Measurements from ENCODE around the gene MON1B.

MON1B gene

DNA sequence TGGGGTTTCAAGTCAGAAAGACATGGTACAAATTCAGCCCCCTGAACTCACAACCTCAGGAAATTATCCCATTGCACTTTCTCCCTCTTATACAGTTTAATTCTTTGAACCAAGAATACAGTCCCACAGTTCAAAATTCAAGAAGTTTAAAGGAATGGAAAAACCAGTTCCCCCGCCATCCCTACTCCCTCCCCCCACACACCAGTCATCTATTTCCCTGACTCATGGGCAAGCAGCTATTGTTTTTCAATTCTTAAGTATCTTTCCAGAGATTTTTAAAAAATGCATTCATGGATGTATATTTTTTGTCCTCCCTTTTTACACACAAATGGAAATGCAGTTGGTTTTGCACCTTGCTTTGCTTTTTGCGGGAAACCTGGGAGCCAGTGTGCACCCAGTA lies 15.5 kb downstream of the MON1B start:
- Histone ChIP-seq H3K9ac (ENCODE audit: low read depth, low read length) (no peak overlapping the region), H3K4me3 (ENCODE audit: low read depth, low read length) (no peak overlapping the region), H3K36me3 (ENCODE audit: control insufficient read depth, insufficient read depth, low read length) (no peaks in the 10 kb centered on the region), H3K4me1 (ENCODE audit: control insufficient read depth, insufficient read depth, low read length) (peaks cover 10% of the 10 kb centered on the region), H3K9me3 (ENCODE audit: control insufficient read depth, insufficient read depth, low read length) (no peaks in the 10 kb centered on the region), H3K27me3 (ENCODE audit: control insufficient read depth, insufficient read depth, low read length) (peaks cover 4% of the 10 kb centered on the region)

DNA sequence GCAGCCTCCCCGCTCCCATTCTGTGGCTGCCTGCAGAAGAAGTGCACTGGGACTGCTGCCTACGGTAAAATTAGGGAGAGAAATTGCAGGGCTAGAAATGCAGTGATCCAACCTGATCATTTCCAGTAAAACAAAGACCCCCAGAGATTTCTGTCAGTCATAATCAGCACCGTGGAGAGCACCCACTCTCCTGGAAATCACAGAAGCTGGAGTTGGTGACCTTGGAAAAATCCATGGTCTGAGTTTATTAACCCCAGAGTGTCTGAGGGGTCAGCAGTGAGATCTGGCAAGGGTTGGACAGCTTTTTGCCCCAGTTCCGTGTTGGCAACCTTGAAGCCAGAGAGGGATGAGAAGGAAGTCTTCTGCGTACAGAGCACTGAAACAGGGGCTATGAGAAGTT lies 16.0 kb downstream of the MON1B start:
- no peak overlapping the region for H3K9ac ChIP-seq (ENCODE audit: low read depth, low read length)
- peaks cover 11% of the 10 kb centered on the region for H3K4me1 ChIP-seq (ENCODE audit: control insufficient read depth, insufficient read depth, low read length)
- H3K9me3 ChIP-seq (ENCODE audit: control insufficient read depth, insufficient read depth, low read length) = no peaks in the 10 kb centered on the region
- peaks cover 4% of the 10 kb centered on the region for H3K27me3 ChIP-seq (ENCODE audit: control insufficient read depth, insufficient read depth, low read length)
- H3K4me3 ChIP-seq (ENCODE audit: low read depth, low read length) = no peak overlapping the region
- H3K36me3 ChIP-seq (ENCODE audit: control insufficient read depth, insufficient read depth, low read length) = no peaks in the 10 kb centered on the region

DNA sequence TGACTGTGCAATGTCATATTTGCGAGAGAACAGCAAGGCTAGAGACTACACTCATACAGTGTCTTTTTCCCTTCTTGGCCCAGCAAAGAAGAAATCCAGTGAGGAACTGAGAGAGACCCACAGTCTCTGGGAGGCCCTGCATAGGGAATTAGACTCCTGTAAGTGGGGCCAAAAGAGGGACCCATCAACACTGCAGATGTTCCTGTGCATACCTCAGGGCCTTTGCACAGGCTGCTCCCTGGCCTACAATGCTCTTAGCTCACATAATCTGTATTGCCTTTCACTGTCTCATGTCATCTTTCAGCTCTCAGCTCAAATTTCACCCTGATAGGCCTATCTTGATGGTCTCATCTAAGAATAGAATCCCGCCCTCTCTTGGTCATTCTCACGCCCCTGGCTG lies 17.4 kb downstream of the MON1B start:
- no peak overlapping the region for H3K4me3 ChIP-seq (ENCODE audit: low read depth, low read length)
- H3K4me1 ChIP-seq (ENCODE audit: control insufficient read depth, insufficient read depth, low read length) = peaks cover 11% of the 10 kb centered on the region
- H3K27me3 ChIP-seq (ENCODE audit: control insufficient read depth, insufficient read depth, low read length) = peaks cover 4% of the 10 kb centered on the region
- H3K9me3 ChIP-seq (ENCODE audit: control insufficient read depth, insufficient read depth, low read length) = no peaks in the 10 kb centered on the region
- no peak overlapping the region for H3K9ac ChIP-seq (ENCODE audit: low read depth, low read length)
- no peaks in the 10 kb centered on the region for H3K36me3 ChIP-seq (ENCODE audit: control insufficient read depth, insufficient read depth, low read length)

DNA sequence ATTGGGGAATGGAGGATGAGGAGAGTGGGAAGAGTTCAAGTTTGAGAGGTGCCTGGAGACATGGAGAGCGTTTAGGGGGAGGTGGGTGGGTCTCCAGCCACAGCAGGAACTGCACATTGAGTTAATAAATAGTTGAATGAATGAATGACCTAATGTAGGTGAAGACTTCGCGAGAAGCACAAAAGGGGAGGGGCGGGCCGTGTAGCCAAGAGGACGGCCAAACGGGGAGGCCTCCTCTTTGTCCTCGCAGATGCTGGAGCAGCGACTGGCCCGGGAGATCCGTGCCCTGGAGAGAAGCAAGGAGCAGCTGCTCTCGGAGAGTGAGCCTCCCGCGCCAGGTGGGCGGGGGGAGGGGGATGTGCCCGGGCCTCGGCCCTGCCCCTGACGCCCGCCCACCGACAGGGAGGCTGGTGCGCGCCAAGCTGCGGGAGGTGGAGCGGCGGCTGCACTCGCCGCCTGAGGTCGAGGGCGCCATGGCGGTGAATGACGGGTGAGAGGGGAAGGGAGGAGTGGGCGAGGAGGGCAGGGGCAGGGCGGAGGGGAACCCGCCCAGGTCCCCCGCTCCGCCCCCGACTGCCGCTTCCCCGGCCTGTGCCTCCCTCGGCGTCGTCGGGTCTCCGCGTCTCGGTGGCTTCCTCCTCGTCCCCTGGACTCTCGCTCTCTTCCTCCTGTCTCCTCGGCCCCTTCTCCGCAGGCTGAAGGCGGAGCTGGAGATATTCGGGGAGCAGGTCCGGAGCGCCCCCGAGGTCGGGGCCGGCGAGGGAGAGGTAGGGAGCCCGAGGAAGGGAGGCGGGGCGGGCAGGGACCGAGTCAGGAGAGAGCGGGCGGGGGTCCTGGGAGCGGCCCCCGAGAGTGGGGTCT lies 21.1 kb downstream of the MON1B start:
- H3K9me3 ChIP-seq (ENCODE audit: control insufficient read depth, insufficient read depth, low read length) = no peaks in the 10 kb centered on the region
- peak overlapping the region; percentile 60 for H3K9ac ChIP-seq (ENCODE audit: low read depth, low read length)
- H3K36me3 ChIP-seq (ENCODE audit: control insufficient read depth, insufficient read depth, low read length) = no peaks in the 10 kb centered on the region
- peaks cover 3% of the 10 kb centered on the region for H3K4me1 ChIP-seq (ENCODE audit: control insufficient read depth, insufficient read depth, low read length)
- peaks cover 4% of the 10 kb centered on the region for H3K27me3 ChIP-seq (ENCODE audit: control insufficient read depth, insufficient read depth, low read length)
- peak overlapping the region; percentile 73 for H3K4me3 ChIP-seq (ENCODE audit: low read depth, low read length)

DNA sequence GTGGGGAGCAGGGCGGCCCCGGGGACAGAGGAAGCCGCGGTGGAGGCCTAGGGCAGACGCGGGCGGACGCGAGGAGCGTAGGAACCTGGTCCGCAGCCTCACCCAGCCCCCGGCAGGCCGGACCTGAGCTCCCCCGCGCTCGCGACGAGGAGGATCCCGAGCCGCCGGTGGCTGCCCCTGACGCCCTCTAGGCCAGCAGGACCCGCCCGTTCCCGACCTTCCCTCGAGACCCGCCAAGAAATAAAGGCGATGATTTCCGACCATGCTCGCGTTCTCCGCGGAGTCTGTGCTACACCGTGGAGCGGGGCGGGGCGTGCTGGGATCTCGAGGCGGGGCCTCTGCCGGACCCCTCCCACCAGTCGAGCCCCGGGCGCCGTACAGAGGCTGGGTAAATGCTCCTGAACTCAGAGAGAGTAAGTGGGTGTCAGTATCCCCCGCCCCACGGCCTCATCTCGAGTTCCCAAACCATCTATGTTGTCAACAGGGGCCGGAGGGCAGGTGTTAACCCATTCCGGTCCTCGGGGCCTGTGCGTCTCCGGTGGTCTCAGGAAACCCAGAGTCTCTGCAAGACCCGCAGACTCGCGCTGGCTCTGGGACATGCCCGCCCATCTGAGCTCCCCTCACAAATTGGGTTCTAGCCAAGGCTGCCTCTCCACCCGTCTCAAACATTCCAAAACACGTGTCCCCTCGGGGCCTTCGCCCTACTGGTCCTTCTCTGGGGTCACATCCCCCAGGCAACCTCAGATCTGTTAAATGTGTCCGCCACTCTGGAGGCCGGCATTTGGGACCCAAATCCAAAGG lies 22.0 kb downstream of the MON1B start:
- Histone ChIP-seq H3K27me3 (ENCODE audit: control insufficient read depth, insufficient read depth, low read length) (peaks cover 4% of the 10 kb centered on the region), H3K4me3 (ENCODE audit: low read depth, low read length) (peak overlapping the region; percentile 73), H3K9ac (ENCODE audit: low read depth, low read length) (peak overlapping the region; percentile 60), H3K9me3 (ENCODE audit: control insufficient read depth, insufficient read depth, low read length) (no peaks in the 10 kb centered on the region), H3K36me3 (ENCODE audit: control insufficient read depth, insufficient read depth, low read length) (no peaks in the 10 kb centered on the region), H3K4me1 (ENCODE audit: control insufficient read depth, insufficient read depth, low read length) (peaks cover 3% of the 10 kb centered on the region)

DNA sequence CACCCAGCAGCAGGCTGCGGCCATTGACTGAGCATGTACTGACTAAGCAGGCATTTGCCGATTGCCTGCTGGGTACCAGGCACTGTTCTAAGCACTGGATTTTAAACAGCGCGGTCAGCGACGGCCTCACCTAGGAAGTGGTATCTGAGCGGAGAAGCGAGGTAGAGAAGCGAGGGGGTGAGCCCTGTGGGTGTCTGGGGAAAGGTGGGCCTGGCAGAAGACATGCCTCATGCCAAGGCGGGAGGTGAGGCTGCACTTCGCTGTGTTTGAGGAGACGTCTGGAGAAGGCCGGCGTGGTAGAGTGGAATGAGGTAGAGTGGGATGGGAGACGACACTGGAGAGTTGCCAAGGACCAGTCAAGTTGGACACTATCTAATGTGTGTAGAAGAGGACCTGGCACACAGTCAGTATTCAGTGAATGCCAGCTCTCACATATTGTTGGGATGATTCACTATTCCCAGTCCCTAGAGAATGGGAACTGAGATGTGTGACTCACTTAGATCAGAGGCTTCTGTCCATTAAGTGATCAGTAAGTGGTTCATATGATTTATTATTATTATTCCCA lies 22.6 kb downstream of the MON1B start:
- Histone ChIP-seq H3K4me3 (ENCODE audit: low read depth, low read length) (peak overlapping the region; percentile 73), H3K9me3 (ENCODE audit: control insufficient read depth, insufficient read depth, low read length) (no peaks in the 10 kb centered on the region), H3K4me1 (ENCODE audit: control insufficient read depth, insufficient read depth, low read length) (peaks cover 3% of the 10 kb centered on the region), H3K27me3 (ENCODE audit: control insufficient read depth, insufficient read depth, low read length) (peaks cover 4% of the 10 kb centered on the region), H3K36me3 (ENCODE audit: control insufficient read depth, insufficient read depth, low read length) (no peaks in the 10 kb centered on the region), H3K9ac (ENCODE audit: low read depth, low read length) (no peak overlapping the region)

DNA sequence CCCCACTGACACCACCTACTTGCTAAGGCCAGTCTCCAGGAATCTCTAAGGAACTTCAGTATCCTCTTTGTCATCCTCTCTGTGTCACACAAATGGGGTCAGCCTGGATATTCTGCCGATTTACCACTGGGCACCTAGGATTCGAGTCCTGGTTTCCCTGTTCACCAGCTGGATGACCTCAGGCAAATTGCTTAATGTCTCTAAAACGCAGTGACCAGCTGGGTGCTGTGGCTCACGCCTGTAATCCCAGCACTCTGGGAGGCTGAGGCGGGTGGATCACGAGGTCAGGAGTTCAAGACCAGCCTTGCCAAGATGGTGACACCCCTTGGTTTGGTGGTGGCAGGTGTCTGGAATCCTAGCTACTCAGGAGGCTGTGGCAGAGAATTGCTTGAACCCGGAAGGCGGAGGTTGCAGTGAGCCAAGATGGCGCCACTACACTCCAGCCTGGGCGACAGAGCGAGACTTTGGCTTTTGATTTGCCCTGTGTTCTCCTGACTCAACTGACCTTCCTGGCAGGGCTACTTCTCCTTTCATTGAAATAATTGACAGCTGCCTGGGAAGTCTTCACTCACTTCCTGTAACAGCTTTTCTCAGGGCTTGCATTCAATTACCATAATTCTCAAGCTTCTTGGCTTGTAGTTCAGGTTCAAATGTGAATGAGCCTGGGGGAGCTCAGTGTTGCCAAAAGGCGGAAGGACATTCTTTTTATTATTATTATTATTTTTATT lies 23.6 kb downstream of the MON1B start:
- H3K9me3 ChIP-seq (ENCODE audit: control insufficient read depth, insufficient read depth, low read length) = no peaks in the 10 kb centered on the region
- H3K27me3 ChIP-seq (ENCODE audit: control insufficient read depth, insufficient read depth, low read length) = peaks cover 4% of the 10 kb centered on the region
- no peaks in the 10 kb centered on the region for H3K36me3 ChIP-seq (ENCODE audit: control insufficient read depth, insufficient read depth, low read length)
- H3K4me3 ChIP-seq (ENCODE audit: low read depth, low read length) = no peak overlapping the region
- H3K4me1 ChIP-seq (ENCODE audit: control insufficient read depth, insufficient read depth, low read length) = peaks cover 3% of the 10 kb centered on the region
- no peak overlapping the region for H3K9ac ChIP-seq (ENCODE audit: low read depth, low read length)

DNA sequence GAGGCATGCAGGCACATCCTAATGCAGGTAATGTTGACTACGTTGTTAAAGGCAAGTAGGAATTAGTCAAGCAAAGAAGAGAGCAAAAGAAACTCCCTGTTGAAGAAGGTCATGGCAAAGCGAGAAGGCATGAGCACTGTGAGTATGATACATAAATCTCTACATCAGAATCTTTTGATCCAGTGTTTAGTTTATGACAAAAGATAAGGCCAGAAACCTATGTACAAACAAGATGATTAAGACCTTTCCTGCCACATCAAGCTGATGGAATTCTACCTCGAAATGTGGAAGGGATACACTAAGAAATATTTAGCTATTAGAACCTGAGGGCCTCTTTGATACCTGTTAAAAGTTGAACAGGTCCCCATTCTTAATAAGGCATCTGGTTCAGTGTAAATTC lies 28.4 kb downstream of the MON1B start:
- Histone ChIP-seq H3K4me1 (ENCODE audit: control insufficient read depth, insufficient read depth, low read length) (no peaks in the 10 kb centered on the region), H3K27me3 (ENCODE audit: control insufficient read depth, insufficient read depth, low read length) (no peaks in the 10 kb centered on the region), H3K9ac (ENCODE audit: low read depth, low read length) (no peak overlapping the region), H3K9me3 (ENCODE audit: control insufficient read depth, insufficient read depth, low read length) (no peaks in the 10 kb centered on the region), H3K4me3 (ENCODE audit: low read depth, low read length) (no peak overlapping the region), H3K36me3 (ENCODE audit: control insufficient read depth, insufficient read depth, low read length) (no peaks in the 10 kb centered on the region)

DNA sequence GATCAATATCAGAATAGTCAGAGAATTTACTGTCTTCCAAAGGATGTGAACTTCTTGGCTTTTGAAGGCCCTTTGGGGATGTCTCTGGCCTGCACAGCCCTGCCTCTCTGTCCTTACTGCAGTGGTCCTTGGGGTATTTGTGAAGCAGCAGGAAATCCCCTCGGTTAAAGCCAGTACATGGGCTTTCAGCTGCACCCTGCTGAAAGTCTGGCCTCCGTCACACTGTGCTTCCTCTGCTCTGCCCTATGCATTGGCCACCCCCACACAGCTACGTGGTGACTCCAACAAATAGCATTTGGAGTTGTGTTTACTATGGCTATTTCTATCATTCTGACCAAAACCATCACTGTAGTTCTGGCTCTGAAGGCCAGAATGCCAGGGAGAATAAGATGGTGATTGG lies 29.4 kb downstream of the MON1B start:
- no peaks in the 10 kb centered on the region for H3K27me3 ChIP-seq (ENCODE audit: control insufficient read depth, insufficient read depth, low read length)
- H3K4me1 ChIP-seq (ENCODE audit: control insufficient read depth, insufficient read depth, low read length) = no peaks in the 10 kb centered on the region
- H3K9me3 ChIP-seq (ENCODE audit: control insufficient read depth, insufficient read depth, low read length) = no peaks in the 10 kb centered on the region
- no peak overlapping the region for H3K9ac ChIP-seq (ENCODE audit: low read depth, low read length)
- H3K36me3 ChIP-seq (ENCODE audit: control insufficient read depth, insufficient read depth, low read length) = no peaks in the 10 kb centered on the region
- H3K4me3 ChIP-seq (ENCODE audit: low read depth, low read length) = no peak overlapping the region

DNA sequence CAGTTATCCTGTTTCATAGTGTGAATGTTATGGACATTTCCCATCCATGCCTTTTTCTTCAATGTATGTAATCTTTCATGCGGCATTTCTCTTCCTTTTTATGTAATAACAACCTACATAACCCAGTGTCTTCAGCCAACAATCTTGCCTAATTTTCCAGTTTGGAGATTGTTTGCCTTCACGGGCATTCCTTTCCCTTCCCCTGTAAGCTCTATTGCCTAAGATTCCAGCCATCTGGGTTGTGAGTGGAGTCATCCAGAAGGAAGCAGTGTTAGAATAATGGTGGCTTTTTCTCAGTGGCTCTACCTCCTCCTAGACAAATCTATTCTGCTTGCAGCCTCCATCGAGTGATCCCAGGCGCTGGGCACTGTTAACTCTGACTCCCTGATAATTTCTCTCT lies 30.5 kb downstream of the MON1B start:
- Histone ChIP-seq H3K4me3 (ENCODE audit: low read depth, low read length) (no peak overlapping the region), H3K27me3 (ENCODE audit: control insufficient read depth, insufficient read depth, low read length) (no peaks in the 10 kb centered on the region), H3K9ac (ENCODE audit: low read depth, low read length) (no peak overlapping the region), H3K36me3 (ENCODE audit: control insufficient read depth, insufficient read depth, low read length) (no peaks in the 10 kb centered on the region), H3K9me3 (ENCODE audit: control insufficient read depth, insufficient read depth, low read length) (no peaks in the 10 kb centered on the region), H3K4me1 (ENCODE audit: control insufficient read depth, insufficient read depth, low read length) (no peaks in the 10 kb centered on the region)

DNA sequence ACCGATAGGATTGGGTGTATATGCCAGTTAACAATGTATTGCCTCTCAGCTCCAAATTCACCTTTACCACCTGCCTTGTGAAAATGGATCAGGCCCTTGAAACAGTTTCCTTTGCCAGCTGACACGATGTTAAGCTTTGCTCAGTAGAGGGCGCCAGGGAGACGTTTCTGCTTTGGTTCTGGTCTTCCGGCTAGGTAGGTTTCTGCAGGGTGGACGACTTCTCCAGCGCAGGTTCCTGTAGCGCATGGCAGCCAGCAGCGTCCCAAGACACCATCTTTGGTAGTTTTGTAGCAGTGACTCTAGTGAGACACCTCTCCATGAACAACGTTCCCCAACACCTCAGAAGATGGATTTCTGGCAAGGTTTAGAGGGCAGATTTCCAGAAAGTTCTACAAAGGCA lies 32.2 kb downstream of the MON1B start:
- no peaks in the 10 kb centered on the region for H3K4me1 ChIP-seq (ENCODE audit: control insufficient read depth, insufficient read depth, low read length)
- H3K27me3 ChIP-seq (ENCODE audit: control insufficient read depth, insufficient read depth, low read length) = no peaks in the 10 kb centered on the region
- peak overlapping the region; percentile 8 for H3K4me3 ChIP-seq (ENCODE audit: low read depth, low read length)
- H3K9ac ChIP-seq (ENCODE audit: low read depth, low read length) = no peak overlapping the region
- no peaks in the 10 kb centered on the region for H3K36me3 ChIP-seq (ENCODE audit: control insufficient read depth, insufficient read depth, low read length)
- no peaks in the 10 kb centered on the region for H3K9me3 ChIP-seq (ENCODE audit: control insufficient read depth, insufficient read depth, low read length)

All from iPS-15b (cell line).